NK-92 (cell line): ENCODE measurements around the gene GPR61.

Experiments
- DNase-seq: peaks from one replicate; lab custom pipeline; 2025; ENCODE audit not compliant: unreplicated experiment; lab: John Stamatoyannopoulos, UW

GPR61 gene

GRCh38 chr1:109539676-109540075 lies at the start of gene GPR61:
GPR61 (plus strand) TSS chr1:109539872; CDS start chr1:109543023, 3,151 bp downstream.
- DNase-seq, result no peak

- DNase-seq, result no peak
These were observed 49.4 kb upstream of the GPR61 start for GRCh38 chr1:109490029-109490933.

GRCh38 chr1:109490934-109491302 lies 48.8 kb upstream of the GPR61 start:
- no peak for DNase-seq

- no peak for DNase-seq
These were observed 48.3 kb upstream of the GPR61 start for GRCh38 chr1:109491372-109491771.

GRCh38 chr1:109492779-109493178 lies 46.9 kb upstream of the GPR61 start:
- no peak for DNase-seq

- DNase-seq, result no peak
These were observed 46.4 kb upstream of the GPR61 start for GRCh38 chr1:109493227-109493626.

- peak; percentile 23 for DNase-seq
These were observed 45.7 kb upstream of the GPR61 start, which contains the start of gene CYB561D1 for GRCh38 chr1:109493805-109494539. CYB561D1 (plus strand) TSS chr1:109494094; CDS start chr1:109494140, 46 bp downstream.

- no peak for DNase-seq
These were observed 43.9 kb upstream of the GPR61 start for GRCh38 chr1:109495738-109496137.

GRCh38 chr1:109497449-109498160 lies 42.1 kb upstream of the GPR61 start:
- no peak for DNase-seq

- no peak for DNase-seq
These were observed 41.4 kb upstream of the GPR61 start for GRCh38 chr1:109498161-109498801.

GRCh38 chr1:109499081-109499480 lies 40.6 kb upstream of the GPR61 start:
- no peak for DNase-seq

- no peak for DNase-seq
These were observed 39.8 kb upstream of the GPR61 start for GRCh38 chr1:109499661-109500536.

- no peak for DNase-seq
These were observed 38.7 kb upstream of the GPR61 start for GRCh38 chr1:109500941-109501381.

GRCh38 chr1:109501644-109502363 lies 37.9 kb upstream of the GPR61 start:
- DNase-seq, result no peak

GRCh38 chr1:109502364-109502851 lies 37.3 kb upstream of the GPR61 start:
- DNase-seq, result no peak

- no peak for DNase-seq
These were observed 35.7 kb upstream of the GPR61 start for GRCh38 chr1:109503935-109504334.

- DNase-seq, result no peak
These were observed 34.7 kb upstream of the GPR61 start for GRCh38 chr1:109504974-109505373.

- DNase-seq, result no peak
These were observed 31.4 kb upstream of the GPR61 start for GRCh38 chr1:109508001-109508872.
